Activated naive CD4-positive, alpha-beta T cell treated with anti-CD3 and anti-CD28 coated beads, Interleukin-2, amount 10 ng/mL, durations not matched to agents 7 days and 5 days (primary cell): ENCODE measurements around the gene PGAM1.
"Not testable (repeated sequence)": the region's sequence is repeated elsewhere in the genome, so short reads cannot be mapped to it uniquely, and the experiment has no call there.

Experiments
- CTCF ChIA-PET: fragments of 350-600 bp; sonication (Branson Sonifier 250); formaldehyde crosslinking; loops from one replicate; lab custom pipeline; 2021; ENCODE audit warnings: antibody characterized with exemption; lab: Charles Lee
- DNase-seq: peaks from one replicate; pipeline ENCODE4 v3.0.0-alpha.2; 2020
- H3K27ac Mint-ChIP-seq: one replicate; pipeline ENCODE4 v1.8.0; 2021; ENCODE audit warnings: mild to moderate bottlenecking, moderate library complexity, mixed read lengths
- H3K27me3 Mint-ChIP-seq: one replicate; pipeline ENCODE4 v1.8.0; 2021; ENCODE audit warnings: mild to moderate bottlenecking, mixed read lengths
- H3K36me3 Mint-ChIP-seq: one replicate; pipeline ENCODE4 v1.8.0; 2021; ENCODE audit warnings: mixed read lengths
- H3K4me1 Mint-ChIP-seq: one replicate; pipeline ENCODE4 v1.8.0; 2021; ENCODE audit warnings: mixed read lengths
- H3K4me3 Mint-ChIP-seq: one replicate; pipeline ENCODE4 v1.8.0; 2021; ENCODE audit warnings: mild to moderate bottlenecking, moderate library complexity, mixed read lengths
- H3K9me3 Mint-ChIP-seq: one replicate; pipeline ENCODE4 v1.8.0; 2021; ENCODE audit warnings: mixed read lengths

The PGAM1 gene

DNA sequence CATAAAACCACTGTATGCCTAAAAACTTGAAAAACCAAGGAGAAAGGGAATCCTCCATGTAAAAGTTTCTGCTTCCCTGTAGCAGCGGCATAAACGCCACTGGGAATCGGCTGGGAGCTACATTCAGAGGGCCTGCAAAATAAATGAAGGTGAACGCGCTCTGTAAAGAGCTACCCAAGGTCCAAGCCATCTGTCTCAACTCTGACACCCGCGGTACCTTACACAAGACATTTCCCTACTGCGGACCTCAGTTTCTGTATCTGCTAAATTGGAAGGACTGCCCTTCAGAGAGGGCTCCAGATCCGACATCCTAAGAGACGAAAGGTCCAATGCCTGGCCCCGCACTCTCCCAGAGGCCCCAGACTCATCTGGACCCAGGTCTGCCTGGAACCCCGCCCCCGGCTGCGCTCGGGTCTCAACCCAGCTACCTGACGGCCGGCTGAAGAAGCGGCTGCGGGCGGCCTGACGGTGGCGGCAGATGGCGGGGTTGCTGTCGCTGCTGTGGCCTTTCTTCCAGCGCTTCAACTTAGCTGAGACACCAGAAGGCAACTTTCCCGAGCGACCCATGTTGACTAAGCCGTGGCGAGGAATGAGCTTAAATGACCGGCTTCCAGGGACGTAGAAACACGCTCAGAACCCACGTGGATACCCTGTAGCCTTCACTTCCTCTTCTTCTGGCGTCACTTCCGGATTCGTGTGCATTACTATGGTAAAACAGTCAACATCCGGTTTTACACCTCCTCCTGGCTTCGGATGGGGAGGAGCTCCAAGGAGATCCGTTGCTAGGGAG, 25.1 kb upstream of the PGAM1 start, which contains the start of gene RRP12:
RRP12 (minus strand) TSS at position 676 of the 790 bp plus-strand sequence; CDS start at position 567, 109 bp downstream.
- H3K4me3 Mint-ChIP-seq, result peak within 1 kb of the TSS; percentile 95
- peaks cover 6% of the 10 kb centered on the region for H3K36me3 Mint-ChIP-seq
- CTCF ChIA-PET, result interaction anchor here (0.6 to 3.1 kb wide), 14 partner anchors 9 to 152 kb away, joined by 3 to 18 read pairs (median 3); no protein-coding TSS in a partner anchor
- H3K4me1 Mint-ChIP-seq, result peaks cover 16% of the 10 kb centered on the region
- DNase-seq, result peak; percentile 92
- no peaks in the 10 kb centered on the region for H3K9me3 Mint-ChIP-seq
- H3K27ac Mint-ChIP-seq, result peak within 1 kb of the TSS; percentile 95
- peaks cover 8% of the 10 kb centered on the region for H3K27me3 Mint-ChIP-seq

DNA sequence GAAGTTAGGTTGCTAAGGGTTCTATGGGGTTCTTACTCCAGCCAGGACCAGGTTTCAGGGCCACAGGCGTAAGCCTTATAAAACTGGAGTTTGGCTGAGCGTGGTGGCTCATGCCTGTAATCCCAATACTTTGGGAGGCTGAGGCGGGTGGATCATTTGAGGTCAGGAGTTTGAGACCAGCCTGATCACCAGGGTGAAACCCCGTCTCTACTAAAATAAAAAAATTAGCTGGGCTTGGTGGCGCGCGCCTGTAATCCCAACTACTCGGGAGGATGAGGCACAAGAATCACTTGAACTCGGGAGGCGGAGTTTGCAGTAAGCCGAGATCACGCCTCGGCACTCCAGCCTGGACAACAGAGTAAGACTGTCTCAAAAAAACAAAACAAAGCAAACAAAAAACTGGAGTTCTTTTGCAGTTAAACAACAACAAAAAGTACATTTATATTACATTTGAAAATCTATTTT, 24.5 kb upstream of the PGAM1 start:
- H3K4me3 Mint-ChIP-seq, result peak overlapping the region; percentile 95
- peak overlapping the region; percentile 95 for H3K27ac Mint-ChIP-seq
- no peaks in the 10 kb centered on the region for H3K36me3 Mint-ChIP-seq
- DNase-seq, result no peak
- H3K4me1 Mint-ChIP-seq, result peaks cover 16% of the 10 kb centered on the region
- H3K9me3 Mint-ChIP-seq, result no peaks in the 10 kb centered on the region
- H3K27me3 Mint-ChIP-seq, result peaks cover 8% of the 10 kb centered on the region
- CTCF ChIA-PET, result interaction anchor here (0.7 to 3.1 kb wide), 10 partner anchors 11 to 151 kb away, joined by 3 to 18 read pairs (median 4); no protein-coding TSS in a partner anchor

DNA sequence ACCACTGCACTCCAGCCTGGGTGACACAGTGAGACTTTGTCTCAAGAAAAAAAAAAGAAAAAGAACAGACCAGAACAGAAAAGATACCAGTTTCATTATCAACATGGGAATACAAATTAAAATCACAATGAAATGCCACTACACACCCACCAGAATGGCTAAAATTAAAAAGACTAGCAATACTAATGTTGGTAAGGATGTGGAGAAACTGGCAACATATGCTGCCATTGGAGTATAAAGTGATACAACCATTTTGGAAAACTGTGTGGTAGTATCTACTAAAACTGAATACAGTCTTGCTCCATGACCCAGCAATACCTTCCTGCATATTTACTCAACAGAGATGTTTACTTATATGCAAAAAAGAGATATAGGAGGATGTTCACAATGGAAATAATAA, 21.9 kb upstream of the PGAM1 start:
- H3K9me3 Mint-ChIP-seq, result no peaks in the 10 kb centered on the region
- H3K4me3 Mint-ChIP-seq, result no peak overlapping the region
- H3K4me1 Mint-ChIP-seq, result peaks cover 27% of the 10 kb centered on the region
- H3K36me3 Mint-ChIP-seq, result no peaks in the 10 kb centered on the region
- no peak overlapping the region for H3K27ac Mint-ChIP-seq
- CTCF ChIA-PET, result interaction anchor here (1.0 to 1.5 kb wide), 3 partner anchors 16 to 91 kb away, joined by 3 to 4 read pairs (median 4); no protein-coding TSS in a partner anchor
- no peak for DNase-seq
- peaks cover 8% of the 10 kb centered on the region for H3K27me3 Mint-ChIP-seq

DNA sequence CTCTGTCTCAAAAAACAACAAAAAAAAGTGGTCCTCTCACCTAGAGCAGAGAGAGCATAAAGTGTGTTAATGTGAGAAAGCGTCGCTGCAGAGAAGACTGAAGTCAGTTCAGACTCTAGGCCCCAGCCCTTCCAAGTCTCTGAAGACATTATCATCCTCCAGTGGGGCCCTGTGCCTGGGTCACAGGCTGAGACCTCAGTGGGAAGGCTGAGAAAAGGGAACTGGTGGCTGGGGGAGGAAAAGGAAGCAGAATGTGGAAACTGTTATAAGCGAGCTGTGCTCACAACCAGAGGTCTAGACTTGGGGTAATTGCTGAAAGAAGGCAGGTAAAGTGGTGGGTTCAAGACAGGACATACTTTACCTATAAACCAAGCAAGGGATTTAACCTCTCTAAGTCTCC, 19.9 kb upstream of the PGAM1 start:
- Mint-ChIP-seq H3K27ac (no peak overlapping the region), H3K4me1 (peaks cover 18% of the 10 kb centered on the region), H3K4me3 (no peak overlapping the region), H3K36me3 (no peaks in the 10 kb centered on the region), H3K27me3 (peaks cover 8% of the 10 kb centered on the region), H3K9me3 (no peaks in the 10 kb centered on the region)
- no peak for DNase-seq
- CTCF ChIA-PET, result interaction anchor here (1.2 to 4.9 kb wide), 6 partner anchors 15 to 146 kb away, joined by 5 to 60 read pairs (median 18); no protein-coding TSS in a partner anchor

DNA sequence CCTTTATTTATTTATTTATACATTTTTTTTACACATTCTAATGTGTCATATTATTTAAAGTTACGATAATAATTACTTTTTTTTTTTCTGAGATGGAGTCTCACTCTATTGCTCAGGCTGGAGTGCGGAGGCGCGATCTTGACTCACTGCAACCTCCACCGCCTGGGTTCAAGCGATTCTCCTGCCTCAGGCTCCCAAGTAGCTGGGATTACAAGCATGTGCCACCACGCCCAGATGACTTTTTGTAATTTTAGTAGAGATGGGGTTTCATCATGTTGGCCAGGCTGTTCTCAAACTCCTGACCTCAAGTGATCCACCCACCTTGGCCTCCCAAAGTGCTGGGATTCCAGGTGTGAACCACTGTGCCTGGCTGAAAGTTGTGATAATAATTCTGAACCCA, 19.5 kb upstream of the PGAM1 start:
- H3K4me3 Mint-ChIP-seq, H3K36me3 Mint-ChIP-seq, DNase-seq, H3K27me3 Mint-ChIP-seq, H3K9me3 Mint-ChIP-seq, H3K27ac Mint-ChIP-seq: not testable (repeated sequence)
- CTCF ChIA-PET, result interaction anchor here (0.8 to 4.9 kb wide), 8 partner anchors 15 to 145 kb away, joined by 3 to 60 read pairs (median 14); no protein-coding TSS in a partner anchor
- peaks cover 14% of the 10 kb centered on the region for H3K4me1 Mint-ChIP-seq

DNA sequence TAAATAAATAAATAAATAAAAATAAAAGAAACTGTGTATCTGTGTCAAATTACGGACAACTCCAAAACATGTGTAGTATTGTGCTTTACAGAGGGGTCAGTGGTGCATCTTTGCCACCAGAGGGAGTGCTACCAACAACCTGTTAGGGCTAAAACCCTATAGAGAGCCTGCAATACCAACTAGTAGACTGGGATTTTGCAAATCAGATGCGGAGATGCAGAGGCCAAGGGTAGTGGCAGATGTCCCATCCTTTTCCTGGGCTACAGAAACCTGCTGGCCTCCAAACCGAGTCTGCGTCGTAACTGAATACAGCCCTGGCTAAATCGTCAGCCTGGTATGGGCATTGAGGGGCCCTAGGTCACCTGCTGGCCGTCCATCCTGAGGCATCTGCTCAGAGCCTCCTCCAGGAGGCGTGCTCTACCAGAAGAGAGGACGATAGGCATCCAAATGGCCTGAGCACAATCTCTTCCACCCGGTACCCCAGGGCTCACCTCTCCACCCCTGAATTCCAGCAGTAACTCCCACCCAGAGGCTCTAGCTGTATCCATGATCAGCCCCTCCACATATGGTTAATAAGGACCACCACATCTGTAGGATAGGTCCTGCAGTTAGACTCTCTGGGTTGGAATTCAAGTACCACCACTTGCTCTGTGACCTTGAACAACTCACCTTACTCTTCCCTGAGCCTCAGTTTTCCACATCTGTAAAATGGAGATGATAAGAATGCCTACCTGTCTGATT, 18.6 kb upstream of the PGAM1 start:
- Mint-ChIP-seq H3K27ac (peak overlapping the region; percentile 24), H3K4me3 (peak overlapping the region; percentile 5), H3K36me3 (no peaks in the 10 kb centered on the region), H3K4me1 (peaks cover 13% of the 10 kb centered on the region), H3K9me3 (no peaks in the 10 kb centered on the region), H3K27me3 (peaks cover 4% of the 10 kb centered on the region)
- DNase-seq, result peak; percentile 73
- CTCF ChIA-PET, result interaction anchor here (0.5 to 4.9 kb wide), 13 partner anchors 14 to 145 kb away, joined by 3 to 60 read pairs (median 5); no protein-coding TSS in a partner anchor

DNA sequence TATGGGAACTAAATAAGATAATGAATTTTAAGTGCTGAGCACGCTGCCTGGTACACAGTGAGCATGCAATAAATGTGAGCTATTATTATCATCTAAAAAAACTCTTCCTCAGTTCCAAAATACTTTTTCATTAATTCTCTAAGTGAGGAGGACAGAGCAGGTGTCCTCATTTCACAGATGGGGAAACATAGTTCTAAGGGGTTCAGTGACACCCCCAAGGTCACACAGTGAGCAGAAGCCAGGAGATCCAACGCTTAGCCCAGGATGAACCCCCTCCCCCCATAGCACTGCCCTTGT, 18.1 kb upstream of the PGAM1 start:
- H3K4me3 Mint-ChIP-seq, result no peak overlapping the region
- H3K27me3 Mint-ChIP-seq, result peaks cover 4% of the 10 kb centered on the region
- no peak overlapping the region for H3K27ac Mint-ChIP-seq
- H3K9me3 Mint-ChIP-seq, result no peaks in the 10 kb centered on the region
- CTCF ChIA-PET, result interaction anchor here (0.5 to 4.9 kb wide), 10 partner anchors 13 to 144 kb away, joined by 3 to 60 read pairs (median 12); no protein-coding TSS in a partner anchor
- H3K36me3 Mint-ChIP-seq, result no peaks in the 10 kb centered on the region
- no peak for DNase-seq
- H3K4me1 Mint-ChIP-seq, result peaks cover 16% of the 10 kb centered on the region

DNA sequence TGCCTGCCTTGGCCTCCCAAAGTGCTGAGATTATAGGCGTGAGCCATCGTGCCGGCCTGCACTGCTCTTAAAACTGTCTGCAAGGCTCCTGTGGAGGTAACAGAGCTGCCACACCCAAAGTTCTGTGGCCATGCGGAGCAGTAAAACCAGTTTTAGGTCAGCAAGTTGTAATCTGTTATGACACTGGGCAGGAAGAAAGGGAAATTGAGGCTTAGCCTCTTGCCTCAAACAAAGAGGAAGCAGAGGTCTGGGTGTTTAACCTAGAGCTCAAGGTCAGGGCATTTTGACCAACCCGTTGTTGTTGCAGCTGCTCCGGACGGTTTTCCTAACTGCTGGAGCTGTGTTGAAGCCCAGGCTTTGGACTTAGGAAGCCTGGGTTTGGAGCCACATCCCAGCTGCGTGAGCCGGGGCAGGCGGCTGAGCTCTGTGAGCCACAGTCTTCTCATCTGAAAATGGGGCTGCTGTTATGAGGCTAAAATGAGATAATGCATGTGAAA, 17.4 kb upstream of the PGAM1 start:
- no peaks in the 10 kb centered on the region for H3K36me3 Mint-ChIP-seq
- no peaks in the 10 kb centered on the region for H3K9me3 Mint-ChIP-seq
- H3K4me3 Mint-ChIP-seq, result no peak overlapping the region
- no peak overlapping the region for H3K27ac Mint-ChIP-seq
- H3K27me3 Mint-ChIP-seq, result peaks cover 4% of the 10 kb centered on the region
- H3K4me1 Mint-ChIP-seq, result peaks cover 21% of the 10 kb centered on the region
- no peak for DNase-seq
- CTCF ChIA-PET, result interaction anchor here (1.0 to 4.9 kb wide), 7 partner anchors 12 to 143 kb away, joined by 4 to 60 read pairs (median 24); no protein-coding TSS in a partner anchor

DNA sequence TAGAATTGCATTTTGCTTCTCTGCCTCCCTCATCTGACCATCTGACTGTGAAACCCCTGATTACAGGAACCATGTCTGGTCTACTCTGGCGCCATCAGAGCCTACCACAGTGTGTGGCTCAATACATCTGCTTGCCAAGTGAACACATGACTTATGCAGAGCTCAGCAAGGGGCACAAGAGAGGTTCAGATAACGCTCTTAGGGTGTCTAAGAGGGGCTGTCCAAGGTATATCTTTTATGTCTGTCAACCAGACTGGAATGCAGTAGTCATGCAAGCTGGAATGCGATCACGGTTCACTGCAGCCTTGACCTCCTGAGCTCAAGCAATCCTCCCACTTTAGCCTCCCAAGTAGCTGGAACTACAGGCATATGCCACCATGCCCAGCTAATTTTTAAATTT, 14.6 kb upstream of the PGAM1 start:
- Mint-ChIP-seq H3K9me3 (no peaks in the 10 kb centered on the region), H3K27ac (no peak overlapping the region), H3K4me3 (no peak overlapping the region), H3K36me3 (no peaks in the 10 kb centered on the region), H3K4me1 (peaks cover 44% of the 10 kb centered on the region), H3K27me3 (no peaks in the 10 kb centered on the region)
- no peak for DNase-seq
- CTCF ChIA-PET, result interaction anchor here (0.9 kb wide), 1 partner anchor 16 kb away, joined by 4 read pairs; no protein-coding TSS in a partner anchor

DNA sequence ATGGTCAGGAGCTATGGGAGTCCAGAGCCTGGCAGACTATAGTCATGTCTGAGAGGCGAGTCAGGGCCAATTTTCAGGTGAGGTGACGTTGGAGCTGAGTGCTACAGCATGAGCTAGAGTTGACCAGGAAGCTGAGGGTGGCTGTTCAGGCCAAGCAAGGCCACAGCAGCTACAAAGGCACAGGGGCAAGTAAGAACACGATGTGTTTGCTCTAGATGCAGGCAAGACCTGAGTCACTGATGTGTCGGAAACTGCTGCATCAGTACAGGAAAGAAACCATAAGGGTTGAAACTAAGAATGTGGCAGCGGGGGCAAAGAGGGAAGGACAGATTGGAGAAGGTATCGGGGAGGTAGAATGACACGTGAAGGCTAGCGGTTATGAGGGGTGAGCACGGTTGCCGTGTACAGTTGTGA, 13.1 kb upstream of the PGAM1 start:
- peak overlapping the region; percentile 50 for H3K27ac Mint-ChIP-seq
- CTCF ChIA-PET, result interaction anchor here (1.2 to 2.6 kb wide), 3 partner anchors 11 to 141 kb away, joined by 4 to 22 read pairs (median 6); partner anchors contain the start of gene RRP12
- DNase-seq, result peak; percentile 48
- H3K27me3 Mint-ChIP-seq, result no peaks in the 10 kb centered on the region
- no peak overlapping the region for H3K4me3 Mint-ChIP-seq
- H3K36me3 Mint-ChIP-seq, result no peaks in the 10 kb centered on the region
- peaks cover 49% of the 10 kb centered on the region for H3K4me1 Mint-ChIP-seq
- no peaks in the 10 kb centered on the region for H3K9me3 Mint-ChIP-seq

DNA sequence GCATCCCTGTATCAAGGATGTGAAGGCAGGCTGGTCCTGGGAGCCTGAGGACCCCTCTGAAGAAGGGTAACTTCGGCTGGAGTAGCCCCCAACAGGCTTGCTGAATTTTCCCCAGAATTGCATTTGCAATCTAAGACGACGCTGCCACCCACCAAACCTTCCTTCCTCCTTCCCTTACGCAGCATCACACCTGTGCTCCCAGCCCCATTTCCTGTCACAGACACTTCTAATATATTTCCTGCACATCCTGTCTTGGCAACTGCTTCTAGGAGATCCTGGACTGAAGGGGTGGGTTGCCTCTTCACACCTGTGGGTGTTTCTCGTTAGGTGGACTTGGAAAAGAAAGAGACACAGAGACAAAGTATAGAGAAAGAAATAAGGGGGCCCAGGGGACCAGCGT, 9.4 kb upstream of the PGAM1 start:
- Mint-ChIP-seq H3K4me1 (peaks cover 73% of the 10 kb centered on the region), H3K27ac (peak overlapping the region; percentile 90), H3K9me3 (no peaks in the 10 kb centered on the region), H3K36me3 (no peaks in the 10 kb centered on the region), H3K27me3 (no peaks in the 10 kb centered on the region), H3K4me3 (no peak overlapping the region)
- CTCF ChIA-PET, result no interaction called here
- DNase-seq, result no peak

DNA sequence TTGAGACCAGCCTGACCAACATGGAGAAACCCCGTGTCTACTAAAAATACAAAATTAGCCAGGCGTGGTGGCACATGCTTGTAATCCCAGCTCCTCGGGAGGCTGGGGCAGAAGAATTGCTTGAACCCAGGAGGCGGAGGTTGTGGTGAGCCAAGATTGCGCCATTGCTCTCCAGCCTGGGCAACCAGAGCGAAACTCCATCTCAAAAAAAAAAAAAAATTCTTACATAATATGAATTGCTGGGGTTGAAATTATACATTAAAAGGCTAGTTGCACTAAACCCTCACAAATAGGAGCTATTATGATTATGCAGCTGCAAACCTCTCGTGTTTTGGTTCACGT, 2.3 kb upstream of the PGAM1 start:
- CTCF ChIA-PET, result interaction anchor here (1.3 to 6.6 kb wide), 3 partner anchors 10 to 22 kb away, joined by 4 to 60 read pairs (median 22); partner anchors contain the start of gene RRP12
- H3K9me3 Mint-ChIP-seq, H3K4me3 Mint-ChIP-seq, DNase-seq, H3K27me3 Mint-ChIP-seq: not testable (repeated sequence)
- peak overlapping the region; percentile 96 for H3K27ac Mint-ChIP-seq
- peaks cover 55% of the 10 kb centered on the region for H3K4me1 Mint-ChIP-seq
- peaks cover 25% of the 10 kb centered on the region for H3K36me3 Mint-ChIP-seq

DNA sequence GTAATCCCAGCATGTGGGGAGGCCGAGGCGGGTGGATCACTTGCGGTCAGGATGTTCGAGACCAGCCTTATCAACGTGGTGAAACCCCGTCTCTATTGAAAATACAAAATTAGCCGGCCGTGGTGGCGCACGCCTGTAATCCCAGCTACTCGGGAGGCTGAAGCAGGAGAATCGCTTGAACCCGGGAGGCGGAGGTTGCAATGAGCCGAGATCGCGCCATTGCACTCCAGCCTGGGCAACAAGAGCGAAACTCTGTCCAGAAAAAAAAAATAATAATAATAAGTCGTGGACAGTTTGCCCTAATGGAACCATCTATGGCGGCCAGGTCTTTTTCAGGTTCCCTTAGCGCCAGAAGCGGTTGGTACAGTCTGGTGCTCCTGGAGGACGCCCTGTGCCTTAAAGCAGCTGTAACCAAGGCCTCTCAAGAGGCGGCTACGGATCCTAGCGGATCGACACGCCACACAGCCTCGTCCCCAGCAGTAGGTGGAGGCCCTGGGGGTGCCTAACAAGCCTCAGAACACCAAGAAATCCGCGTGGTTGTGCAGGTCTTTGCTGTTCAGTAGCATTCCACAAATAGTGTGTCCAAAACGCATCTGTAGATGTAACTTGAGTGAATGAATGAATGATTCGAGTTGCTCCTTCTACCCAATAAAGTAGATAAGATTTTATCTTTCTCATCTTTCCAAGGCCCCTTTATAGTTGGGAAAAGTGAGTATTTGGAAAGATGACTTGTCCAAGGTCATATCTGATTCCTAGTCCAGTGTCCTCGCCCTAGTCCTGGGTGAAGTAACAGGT, 982 bp downstream of the PGAM1 start:
- Mint-ChIP-seq H3K36me3 (peaks cover 50% of the 10 kb centered on the region), H3K27ac (peak overlapping the region; percentile 94), H3K4me1 (peaks cover 49% of the 10 kb centered on the region), H3K27me3 (peaks cover 3% of the 10 kb centered on the region), H3K9me3 (no peaks in the 10 kb centered on the region), H3K4me3 (peak overlapping the region; percentile 88)
- DNase-seq, result no peak
- CTCF ChIA-PET, result interaction anchor here (1.0 to 3.7 kb wide), 7 partner anchors 9 to 37 kb away, joined by 3 to 24 read pairs (median 5); partner anchors contain the start of gene RRP12
